Right atrium auricular region (tissue), 2 donors: Measurements from ENCODE around the gene TNFSF9. TPM values are rescaled to one million over a fixed set of nuclear protein-coding genes. Genes with fewer than 3 reads are reported as not detected.

Source experiments
- DNase-seq: peaks from one replicate; pipeline ENCODE4 v3.0.0-alpha.2; 2019; ENCODE audit warnings: low spot score
- H3K27ac ChIP-seq, 2 donors: fragments of 200-600 bp; sonication (generic); 1 replicate in 1 of 2; 2 replicates in 1 of 2; pipeline ENCODE4 v1.5.1; 2016 to 2019
- H3K27me3 ChIP-seq, 2 donors: fragments of 200-600 bp; sonication (generic); one replicate each; pipeline versions ENCODE4 v1.5.1 to v1.6.0; 2017 to 2019
- H3K36me3 ChIP-seq: fragments of 200-600 bp; sonication (generic); one replicate; pipeline ENCODE4 v1.5.1; 2016
- H3K4me1 ChIP-seq, 2 donors: fragments of 200-600 bp; sonication (generic); one replicate each; pipeline versions ENCODE4 v1.5.1 to v1.6.0; 2017 to 2019
- H3K4me3 ChIP-seq, 2 donors: fragments of 200-600 bp; sonication (generic); 1 replicate in 1 of 2; 2 replicates in 1 of 2; pipeline ENCODE4 v1.5.1; 2017 to 2019; ENCODE audit warnings: mild to moderate bottlenecking in 1 of 2, moderate library complexity in 1 of 2
- H3K9me3 ChIP-seq, 2 donors: fragments of 200-600 bp; sonication (generic); one replicate each; pipeline ENCODE4 v1.5.1; 2019
- total RNA-seq, 2 donors: library from RNA; depleted of rRNA; stranded (reverse); fragments of >200 nt; gene quantifications; one replicate each; pipeline ENCODE4 v1.1.0, GENCODE V29; 2016
- TF ChIP-seq, protein P1 (sequence below), 2 donors: fragments of 200-600 bp; sonication (generic); IDR thresholded peaks; one replicate each; pipeline ENCODE4 v1.5.1; 2019; ENCODE audit warnings: antibody characterized with exemption in 2 of 2

TNFSF9 gene
- total RNA-seq, 2 donors from 2014 or later = 0.43 TPM; not detected in 1

DNA sequence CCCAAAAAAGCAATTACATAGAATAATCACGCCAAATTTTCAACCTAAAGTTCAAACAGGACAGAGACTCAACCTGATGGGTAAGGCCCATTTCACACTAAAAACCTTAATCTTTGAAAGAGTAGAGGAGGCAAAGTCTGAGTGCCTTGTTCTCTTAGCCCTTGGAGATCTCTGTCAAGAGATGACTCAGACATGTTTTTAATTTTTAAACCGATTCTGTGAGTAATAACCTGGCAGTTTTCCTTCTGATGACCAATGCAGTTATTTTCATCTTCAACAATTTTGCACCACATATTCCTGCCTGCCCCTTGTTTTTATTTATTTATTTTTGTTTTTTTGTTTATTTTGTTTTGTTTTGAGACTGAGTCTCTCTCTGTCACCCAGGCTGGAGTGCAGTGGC is 11.5 kb upstream of the TNFSF9 start:
- no peak for DNase-seq
- H3K4me3 ChIP-seq = no peak overlapping the region
- H3K27ac ChIP-seq = no peak overlapping the region
- H3K27me3 ChIP-seq = no peaks in the 10 kb centered on the region
- H3K9me3 ChIP-seq = no peaks in the 10 kb centered on the region
- H3K4me1 ChIP-seq = peaks cover 0 to 14% of the 10 kb centered on the region in 2 donors
- H3K36me3 ChIP-seq = no peaks in the 10 kb centered on the region
- TF ChIP-seq, protein P1, sequence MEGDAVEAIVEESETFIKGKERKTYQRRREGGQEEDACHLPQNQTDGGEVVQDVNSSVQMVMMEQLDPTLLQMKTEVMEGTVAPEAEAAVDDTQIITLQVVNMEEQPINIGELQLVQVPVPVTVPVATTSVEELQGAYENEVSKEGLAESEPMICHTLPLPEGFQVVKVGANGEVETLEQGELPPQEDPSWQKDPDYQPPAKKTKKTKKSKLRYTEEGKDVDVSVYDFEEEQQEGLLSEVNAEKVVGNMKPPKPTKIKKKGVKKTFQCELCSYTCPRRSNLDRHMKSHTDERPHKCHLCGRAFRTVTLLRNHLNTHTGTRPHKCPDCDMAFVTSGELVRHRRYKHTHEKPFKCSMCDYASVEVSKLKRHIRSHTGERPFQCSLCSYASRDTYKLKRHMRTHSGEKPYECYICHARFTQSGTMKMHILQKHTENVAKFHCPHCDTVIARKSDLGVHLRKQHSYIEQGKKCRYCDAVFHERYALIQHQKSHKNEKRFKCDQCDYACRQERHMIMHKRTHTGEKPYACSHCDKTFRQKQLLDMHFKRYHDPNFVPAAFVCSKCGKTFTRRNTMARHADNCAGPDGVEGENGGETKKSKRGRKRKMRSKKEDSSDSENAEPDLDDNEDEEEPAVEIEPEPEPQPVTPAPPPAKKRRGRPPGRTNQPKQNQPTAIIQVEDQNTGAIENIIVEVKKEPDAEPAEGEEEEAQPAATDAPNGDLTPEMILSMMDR (IDR thresholded peaks at IDR 0.05) = no peak

DNA sequence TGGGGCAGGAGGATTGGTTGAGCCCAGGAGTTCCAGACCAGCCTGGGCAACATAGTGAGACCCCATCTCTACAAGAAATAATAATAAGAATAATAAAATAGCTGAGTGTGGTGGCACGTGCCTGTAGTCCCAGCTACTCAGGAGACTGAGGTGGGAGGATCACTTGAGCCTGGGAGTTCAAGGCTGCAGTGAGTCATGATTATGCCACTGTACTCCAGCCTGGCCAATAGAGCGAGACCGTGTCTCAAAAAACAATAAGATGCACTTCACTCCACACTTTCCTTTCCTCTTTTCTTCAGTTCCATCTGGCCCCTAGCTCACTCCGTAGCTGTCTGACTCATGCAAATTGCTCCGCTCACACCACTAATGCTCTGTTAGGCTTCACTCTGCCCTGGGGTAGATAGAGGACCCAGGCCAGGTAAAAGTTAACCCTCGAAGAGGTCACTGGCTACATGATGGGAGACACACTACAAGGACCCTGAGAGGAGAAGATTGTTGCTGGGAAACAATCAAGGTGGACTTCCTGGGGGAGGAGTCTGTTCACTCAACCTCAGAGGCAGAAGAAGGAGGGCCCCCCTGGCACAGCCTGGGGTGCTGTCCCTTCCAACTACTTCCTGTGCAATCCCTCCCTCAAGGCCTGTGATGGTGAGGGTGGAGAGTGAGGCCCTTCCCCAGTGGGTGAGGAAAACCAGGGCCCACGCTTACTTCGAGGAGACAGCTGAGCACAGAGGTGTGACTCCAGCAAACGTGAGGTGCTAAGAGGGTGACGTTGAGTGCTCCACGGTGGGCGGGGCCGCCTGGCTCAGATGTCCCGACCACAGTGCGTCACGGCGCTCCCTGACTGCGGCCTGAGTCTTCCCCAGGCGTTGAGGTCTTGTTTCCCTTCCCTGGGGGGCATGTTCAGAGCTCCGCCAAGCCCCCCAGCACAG is 8.8 kb upstream of the TNFSF9 start:
- H3K4me1 ChIP-seq = peaks cover 0 to 3% of the 10 kb centered on the region in 2 donors
- H3K9me3 ChIP-seq = no peaks in the 10 kb centered on the region
- no peaks in the 10 kb centered on the region for H3K36me3 ChIP-seq
- no peak overlapping the region for H3K27ac ChIP-seq
- TF ChIP-seq, protein P1 (IDR thresholded peaks at IDR 0.05) = no peak
- H3K27me3 ChIP-seq = no peaks in the 10 kb centered on the region
- no peak overlapping the region for H3K4me3 ChIP-seq
- no peak for DNase-seq

DNA sequence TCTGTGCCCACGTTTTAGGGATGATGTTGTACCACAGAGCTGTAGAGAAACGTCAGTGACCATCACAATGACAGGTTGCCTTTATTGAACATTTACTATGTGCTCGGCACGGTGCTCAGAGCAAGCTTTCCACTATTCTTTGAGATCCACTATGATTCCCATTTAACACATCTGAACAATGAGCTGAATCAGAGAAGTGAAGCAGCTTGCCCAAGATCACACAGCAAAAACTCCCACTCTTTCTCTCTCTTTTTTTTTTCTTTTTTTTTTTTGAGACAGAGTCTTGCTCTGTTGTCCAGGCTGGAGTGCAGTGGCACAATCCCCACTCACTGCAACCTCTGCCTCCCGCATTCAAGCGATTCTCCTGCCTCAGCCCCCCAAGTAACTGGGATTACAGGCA is 8.1 kb upstream of the TNFSF9 start:
- Histone ChIP-seq H3K4me1 (no peaks in the 10 kb centered on the region), H3K36me3 (no peaks in the 10 kb centered on the region), H3K27ac (no peak overlapping the region), H3K4me3 (no peak overlapping the region), H3K9me3 (no peaks in the 10 kb centered on the region), H3K27me3 (no peaks in the 10 kb centered on the region)
- no peak for DNase-seq
- TF ChIP-seq, protein P1 (IDR thresholded peaks at IDR 0.05) = no peak

GRCh38 chr19:6524311-6524710 is 6.5 kb upstream of the TNFSF9 start:
- Histone ChIP-seq H3K4me1 (peaks cover 0 to 6% of the 10 kb centered on the region in 2 donors), H3K27me3 (no peaks in the 10 kb centered on the region), H3K27ac (no peak overlapping the region), H3K36me3 (no peaks in the 10 kb centered on the region), H3K9me3 (no peaks in the 10 kb centered on the region), H3K4me3 (no peak overlapping the region)
- TF ChIP-seq, protein P1 (IDR thresholded peaks at IDR 0.05) = no peak
- no peak for DNase-seq

- Histone ChIP-seq H3K36me3 (no peaks in the 10 kb centered on the region), H3K9me3 (no peaks in the 10 kb centered on the region), H3K27me3 (peaks cover 8 to 10% of the 10 kb centered on the region in 2 donors), H3K4me1 (peaks cover 0 to 32% of the 10 kb centered on the region in 2 donors), H3K27ac (no peak overlapping the region), H3K4me3 (no peak overlapping the region)
- DNase-seq = no peak
- TF ChIP-seq, protein P1 (IDR thresholded peaks at IDR 0.05) = no peak
These were observed 2.8 kb upstream of the TNFSF9 start for GRCh38 chr19:6527893-6528543.
